HL-60 (cell line): ENCODE measurements around the gene PF4V1.

Experiments
- DNase-seq, 2 experiments: peaks; one replicate each; pipeline ENCODE4 v3.0.0-alpha.2; 2010 to 2020; ENCODE audit warnings: low read depth in 1 of 2, low spot score in 1 of 2
- H3K27ac ChIP-seq: fragments of 250-450 bp; sonication (Bioruptor Pico); replicated peaks from 2 replicates; pipeline ENCODE4 v1.5.1; 2020; ENCODE audit warnings: mild to moderate bottlenecking, moderate library complexity
- H3K27me3 ChIP-seq: fragments of 250-450 bp; sonication (Bioruptor Pico); 2 replicates; pipeline ENCODE4 v1.5.1; 2021; ENCODE audit warnings: mild to moderate bottlenecking, moderate library complexity; ENCODE audit not compliant: insufficient read depth, poor library complexity, severe bottlenecking
- H3K4me3 ChIP-seq: replicated peaks from 2 replicates; pipeline ENCODE4 v1.5.1; 2011; ENCODE audit warnings: mild to moderate bottlenecking, control low read depth, low read length; ENCODE audit not compliant: insufficient read depth
- GABPA ChIP-seq: IDR thresholded peaks from 2 replicates; pipeline ENCODE4 v1.6.1; 2012; ENCODE audit warnings: low read depth
- POLR2AphosphoS5 ChIP-seq: IDR thresholded peaks from 2 replicates; pipeline ENCODE4 v1.6.1; 2012; ENCODE audit warnings: low read depth
- SPI1 ChIP-seq: IDR thresholded peaks from 2 replicates; pipeline ENCODE4 v1.6.1; 2012; ENCODE audit warnings: low read depth, mild to moderate bottlenecking, borderline replicate concordance
- TF ChIP-seq, protein P1 (sequence below): IDR thresholded peaks from 2 replicates; pipeline ENCODE4 v1.6.1; 2012; ENCODE audit warnings: low read depth; ENCODE audit not compliant: insufficient replicate concordance
- TF ChIP-seq, protein P2 (sequence below): IDR thresholded peaks from one replicate; pipeline ENCODE4 v1.5.1; 2011; ENCODE audit warnings: low read length, control low read depth, inconsistent platforms; ENCODE audit not compliant: insufficient read depth

Gene PF4V1

DNA sequence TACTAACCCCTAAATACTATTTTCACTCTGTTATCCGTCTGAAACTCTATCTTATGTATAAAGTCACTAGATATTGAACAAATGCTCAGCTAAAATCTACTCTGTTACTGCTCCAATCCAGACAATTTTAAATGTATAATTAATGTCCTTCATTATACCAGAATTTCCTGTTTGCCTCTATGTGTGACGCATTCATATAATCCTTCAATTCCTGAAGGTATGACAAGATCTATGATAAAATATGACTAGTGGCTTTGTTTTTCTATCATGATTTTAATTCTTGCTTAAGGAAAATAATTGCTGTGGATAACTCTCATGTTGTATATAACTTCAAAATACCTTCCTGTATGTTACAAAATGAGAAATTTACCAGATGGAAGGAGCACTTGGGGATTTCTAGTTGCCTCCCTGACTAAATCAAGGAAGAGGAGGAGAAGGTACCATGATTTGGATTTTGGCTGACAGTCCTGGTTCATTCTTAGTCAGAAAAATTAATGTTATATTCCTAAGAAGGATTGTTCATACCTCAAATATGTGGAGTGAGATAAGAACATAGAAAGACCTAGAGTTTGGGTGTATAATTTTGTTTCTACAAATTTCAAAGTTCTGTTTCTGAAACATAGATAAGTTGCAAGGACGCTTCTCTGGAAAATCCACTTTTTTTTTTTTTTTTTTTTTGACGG lies 11.7 kb upstream of the PF4V1 start:
- Histone ChIP-seq H3K27me3 (no peaks in the 10 kb centered on the region), H3K27ac (no peak overlapping the region), H3K4me3 (no peak overlapping the region)
- no peak for DNase-seq
- TF ChIP-seq, protein P1, sequence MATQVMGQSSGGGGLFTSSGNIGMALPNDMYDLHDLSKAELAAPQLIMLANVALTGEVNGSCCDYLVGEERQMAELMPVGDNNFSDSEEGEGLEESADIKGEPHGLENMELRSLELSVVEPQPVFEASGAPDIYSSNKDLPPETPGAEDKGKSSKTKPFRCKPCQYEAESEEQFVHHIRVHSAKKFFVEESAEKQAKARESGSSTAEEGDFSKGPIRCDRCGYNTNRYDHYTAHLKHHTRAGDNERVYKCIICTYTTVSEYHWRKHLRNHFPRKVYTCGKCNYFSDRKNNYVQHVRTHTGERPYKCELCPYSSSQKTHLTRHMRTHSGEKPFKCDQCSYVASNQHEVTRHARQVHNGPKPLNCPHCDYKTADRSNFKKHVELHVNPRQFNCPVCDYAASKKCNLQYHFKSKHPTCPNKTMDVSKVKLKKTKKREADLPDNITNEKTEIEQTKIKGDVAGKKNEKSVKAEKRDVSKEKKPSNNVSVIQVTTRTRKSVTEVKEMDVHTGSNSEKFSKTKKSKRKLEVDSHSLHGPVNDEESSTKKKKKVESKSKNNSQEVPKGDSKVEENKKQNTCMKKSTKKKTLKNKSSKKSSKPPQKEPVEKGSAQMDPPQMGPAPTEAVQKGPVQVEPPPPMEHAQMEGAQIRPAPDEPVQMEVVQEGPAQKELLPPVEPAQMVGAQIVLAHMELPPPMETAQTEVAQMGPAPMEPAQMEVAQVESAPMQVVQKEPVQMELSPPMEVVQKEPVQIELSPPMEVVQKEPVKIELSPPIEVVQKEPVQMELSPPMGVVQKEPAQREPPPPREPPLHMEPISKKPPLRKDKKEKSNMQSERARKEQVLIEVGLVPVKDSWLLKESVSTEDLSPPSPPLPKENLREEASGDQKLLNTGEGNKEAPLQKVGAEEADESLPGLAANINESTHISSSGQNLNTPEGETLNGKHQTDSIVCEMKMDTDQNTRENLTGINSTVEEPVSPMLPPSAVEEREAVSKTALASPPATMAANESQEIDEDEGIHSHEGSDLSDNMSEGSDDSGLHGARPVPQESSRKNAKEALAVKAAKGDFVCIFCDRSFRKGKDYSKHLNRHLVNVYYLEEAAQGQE = no peak
- TF ChIP-seq GABPA (no peak), POLR2AphosphoS5 (no peak)
- TF ChIP-seq, protein P2, sequence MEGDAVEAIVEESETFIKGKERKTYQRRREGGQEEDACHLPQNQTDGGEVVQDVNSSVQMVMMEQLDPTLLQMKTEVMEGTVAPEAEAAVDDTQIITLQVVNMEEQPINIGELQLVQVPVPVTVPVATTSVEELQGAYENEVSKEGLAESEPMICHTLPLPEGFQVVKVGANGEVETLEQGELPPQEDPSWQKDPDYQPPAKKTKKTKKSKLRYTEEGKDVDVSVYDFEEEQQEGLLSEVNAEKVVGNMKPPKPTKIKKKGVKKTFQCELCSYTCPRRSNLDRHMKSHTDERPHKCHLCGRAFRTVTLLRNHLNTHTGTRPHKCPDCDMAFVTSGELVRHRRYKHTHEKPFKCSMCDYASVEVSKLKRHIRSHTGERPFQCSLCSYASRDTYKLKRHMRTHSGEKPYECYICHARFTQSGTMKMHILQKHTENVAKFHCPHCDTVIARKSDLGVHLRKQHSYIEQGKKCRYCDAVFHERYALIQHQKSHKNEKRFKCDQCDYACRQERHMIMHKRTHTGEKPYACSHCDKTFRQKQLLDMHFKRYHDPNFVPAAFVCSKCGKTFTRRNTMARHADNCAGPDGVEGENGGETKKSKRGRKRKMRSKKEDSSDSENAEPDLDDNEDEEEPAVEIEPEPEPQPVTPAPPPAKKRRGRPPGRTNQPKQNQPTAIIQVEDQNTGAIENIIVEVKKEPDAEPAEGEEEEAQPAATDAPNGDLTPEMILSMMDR = no peak

DNA sequence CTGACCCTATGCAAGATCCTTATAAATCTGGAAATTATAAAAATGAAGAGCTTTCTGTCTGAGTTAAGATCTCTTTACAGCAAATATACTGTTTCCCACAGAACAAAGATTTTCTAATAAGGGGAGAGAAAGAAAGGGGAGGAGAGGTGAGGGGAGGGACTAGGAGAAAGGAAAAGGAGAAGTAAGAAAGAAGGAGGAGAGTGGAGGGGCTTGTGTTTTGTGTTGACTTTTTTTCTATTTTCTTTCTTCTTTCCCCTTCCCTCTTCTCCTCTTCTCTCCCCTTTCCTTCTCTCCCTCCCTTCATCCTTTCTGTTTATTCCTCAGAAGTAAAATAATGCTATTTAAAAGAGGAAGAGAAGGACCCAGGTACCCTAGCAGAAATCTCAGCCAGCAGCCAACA lies 10.4 kb upstream of the PF4V1 start:
- Histone ChIP-seq H3K4me3 (no peak overlapping the region), H3K27ac (no peak overlapping the region), H3K27me3 (no peaks in the 10 kb centered on the region)
- DNase-seq = no peak
- TF ChIP-seq, protein P2 = no peak
- TF ChIP-seq POLR2AphosphoS5 (no peak), SPI1 (no peak), GABPA (no peak)
- TF ChIP-seq, protein P1 = no peak

DNA sequence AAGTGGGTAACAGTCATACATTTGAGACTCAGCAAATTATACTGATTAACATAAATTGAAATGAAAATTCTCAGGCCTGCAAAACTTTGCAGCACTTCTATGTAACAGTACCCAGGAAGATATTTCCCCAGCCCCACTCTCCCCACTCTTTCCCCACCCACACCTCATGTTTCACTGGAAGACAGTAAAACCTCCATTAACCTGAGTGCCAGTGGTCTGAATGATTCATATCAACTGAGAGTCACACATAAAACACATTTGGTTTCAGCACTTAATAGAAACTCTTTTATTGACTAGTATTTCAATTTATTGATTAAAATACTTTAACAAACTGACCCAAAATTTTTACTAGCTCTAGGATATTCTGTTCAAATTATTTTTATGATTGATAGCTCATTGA lies 9.7 kb upstream of the PF4V1 start:
- H3K27ac ChIP-seq = peak overlapping the region; percentile 60; the same call in 1 of the 2 replicates
- no peaks in the 10 kb centered on the region for H3K27me3 ChIP-seq
- TF ChIP-seq GABPA = no peak
- TF ChIP-seq, protein P1 = no peak
- TF ChIP-seq POLR2AphosphoS5 = no peak
- TF ChIP-seq, protein P2 = no peak
- TF ChIP-seq SPI1 = no peak
- no peak overlapping the region for H3K4me3 ChIP-seq
- no peak for DNase-seq
